A549 (cell line): ENCODE results near the gene BBS9. TPM values are rescaled to one million over a fixed set of nuclear protein-coding genes. Genes with fewer than 3 reads are reported as not detected.

Experiments
- ATAC-seq, 2 experiments: fragments of 200-7000 bp in 1 of 2; fragments of >200 bp in 1 of 2; cut with Nextera tagmentation in 1 of 2; cut with Tn5 transposase in 1 of 2; 3 replicates each; pipeline versions ENCODE4 v1.8.0 to v1.9.1; 2018 to 2020; ENCODE audit warnings: mild to moderate bottlenecking in 1 of 2, moderate library complexity in 1 of 2
- CTCF ChIA-PET: fragments of 300-600 bp; sonication (Branson Sonifier 250); formaldehyde crosslinking; extraction: SDS; loops from one replicate; lab custom pipeline; 2021; ENCODE audit warnings: antibody characterized with exemption, inconsistent platforms; lab: Yijun Ruan, JAX
- POLR2A ChIA-PET: fragments of 350-600 bp; formaldehyde crosslinking; extraction: SDS; loops from one replicate; lab custom pipeline; 2021; ENCODE audit warnings: antibody characterized with exemption, inconsistent platforms; lab: Yijun Ruan, JAX
- DNase-seq, 2 experiments: peaks; one replicate each; pipeline versions ENCODE4 v3.0.0 to v3.0.0-alpha.2; 2011 to 2016; ENCODE audit warnings: low read depth in 1 of 2, low spot score in 1 of 2
- FAIRE-seq: peaks from 2 replicates; lab custom pipeline; 2011; peaks lifted over from hg19 to GRCh38; lab: Jason Lieb, UNC
- H3K27ac ChIP-seq, 2 experiments: fragments of >200 bp; sonication (Bioruptor Twin); formaldehyde crosslinking; 3 replicates each; pipeline ENCODE4 v1.5.1; 2016 to 2017
- H3K4me1 ChIP-seq: fragments of >200 bp; sonication (Bioruptor Twin); formaldehyde crosslinking; 3 replicates; pipeline ENCODE4 v1.6.1; 2016
- H3K4me2 ChIP-seq: fragments of >200 bp; sonication (Bioruptor Twin); formaldehyde crosslinking; 3 replicates; pipeline ENCODE4 v1.6.1; 2016
- H3K4me3 ChIP-seq: fragments of >200 bp; sonication (Bioruptor Twin); formaldehyde crosslinking; 3 replicates; pipeline ENCODE4 v1.5.1; 2016
- H3K9me3 ChIP-seq: fragments of >200 bp; sonication (Bioruptor Twin); formaldehyde crosslinking; 3 replicates; pipeline ENCODE4 v1.6.1; 2016
- BCL3 ChIP-seq: fragments of >200 bp; sonication (Bioruptor Twin); formaldehyde crosslinking; IDR thresholded peaks from 3 replicates; pipeline ENCODE4 v1.6.1; 2016
- CBX2 ChIP-seq: fragments of 200-600 bp; sonication (generic); IDR thresholded peaks from 2 replicates; pipeline ENCODE4 v1.6.1; 2016; ENCODE audit warnings: low read depth, mild to moderate bottlenecking, borderline replicate concordance
- CTCF ChIP-seq: fragments of >200 bp; sonication (Bioruptor Twin); formaldehyde crosslinking; IDR thresholded peaks from 3 replicates; pipeline ENCODE4 v1.5.1; 2016
- E2F6 ChIP-seq: IDR thresholded peaks from 2 replicates; pipeline ENCODE4 v1.6.1; 2012; ENCODE audit warnings: low read depth, borderline replicate concordance
- FOSL2 ChIP-seq, 2 experiments: fragments of 450-650 bp in 1 of 2; fragments of >200 bp in 1 of 2; sonication (Bioruptor Twin) in 1 of 2; formaldehyde crosslinking; IDR thresholded peaks; 2 replicates each; pipeline versions ENCODE4 v1.5.0 to v1.6.1; 2016 to 2020; ENCODE audit warnings: mild to moderate bottlenecking in 1 of 2, moderate library complexity in 1 of 2
- HOXB13 ChIP-seq: fragments of 250-450 bp; sonication (Bioruptor Pico); IDR thresholded peaks from 2 replicates; pipeline ENCODE4 v1.5.0; 2020; ENCODE audit warnings: low read depth, mild to moderate bottlenecking, moderate library complexity
- JUN ChIP-seq, 2 experiments: fragments of >200 bp; sonication (Bioruptor Twin); formaldehyde crosslinking; IDR thresholded peaks; 2 replicates in 1 of 2; 3 replicates in 1 of 2; pipeline ENCODE4 v1.6.1; 2016 to 2017
- MYC ChIP-seq: IDR thresholded peaks from 2 replicates; pipeline ENCODE4 v1.6.1; 2012; ENCODE audit warnings: mild to moderate bottlenecking, inconsistent platforms, low read length, improper control_type of control experiment, borderline replicate concordance
- POLR2A ChIP-seq: IDR thresholded peaks from 2 replicates; pipeline ENCODE4 v1.6.1; 2012; ENCODE audit warnings: mild to moderate bottlenecking, low read length
- POLR2AphosphoS2 ChIP-seq: conservative IDR thresholded peaks from 2 replicates; pipeline ENCODE4 v1.6.1; 2012; ENCODE audit warnings: low read length, improper control_type of control experiment, inconsistent platforms
- RAD21 ChIP-seq, 2 experiments: fragments of >200 bp in 1 of 2; sonication (Bioruptor Twin) in 1 of 2; formaldehyde crosslinking in 1 of 2; IDR thresholded peaks in 1 of 2; conservative IDR thresholded peaks in 1 of 2; 2 replicates in 1 of 2; 3 replicates in 1 of 2; pipeline ENCODE4 v1.6.1; 2012 to 2018; ENCODE audit warnings: inconsistent platforms in 1 of 2
- RCOR1 ChIP-seq: fragments of 150-350 bp; IDR thresholded peaks from 2 replicates; pipeline ENCODE4 v1.6.1; 2014; ENCODE audit warnings: antibody characterized with exemption, low read length, low read depth
- REST ChIP-seq: fragments of 200-600 bp; sonication (generic); IDR thresholded peaks from 2 replicates; pipeline ENCODE4 v1.6.1; 2016; ENCODE audit warnings: antibody characterized with exemption, mild to moderate bottlenecking, moderate library complexity
- ZC3H11A ChIP-seq: fragments of 450-650 bp; IDR thresholded peaks from 2 replicates; pipeline ENCODE4 v1.6.1; 2014; ENCODE audit warnings: antibody characterized with exemption, mild to moderate bottlenecking
- ZFP36 ChIP-seq: fragments of 450-650 bp; IDR thresholded peaks from 2 replicates; pipeline ENCODE4 v1.6.1; 2014; ENCODE audit warnings: borderline replicate concordance; ENCODE audit not compliant: partially characterized antibody
- ZSCAN20 ChIP-seq: fragments of 250-450 bp; sonication (Bioruptor Pico); IDR thresholded peaks from 2 replicates; pipeline ENCODE4 v1.8.0; 2022; ENCODE audit warnings: mild to moderate bottlenecking, moderate library complexity
- WGBS: methylation state at CpG from one replicate; pipeline ENCODE4 v1.1.6; 2017; ENCODE audit errors: missing lambda C conversion rate; 5-methylcytosine and 5-hydroxymethylcytosine counted together
- polyA plus RNA-seq, 4 experiments: library from polyadenylated mRNA; depleted of rRNA in 3 of 4; stranded (reverse); fragments of >200 nt; fragmentation: RNase III in 1 of 4; extraction: RNeasy Plus Mini Kit Qiagen cat#74134 plus additional on column Dnase treatment in 1 of 4; gene quantifications; 2 replicates in 3 of 4; 3 replicates in 1 of 4; pipeline ENCODE4 v1.2.3, GENCODE V29; 2011 to 2017
- TF ChIP-seq, protein P1 (sequence below): fragments of 250-450 bp; sonication (Bioruptor Pico); IDR thresholded peaks from 2 replicates; pipeline ENCODE4 v1.5.0; 2021; ENCODE audit warnings: mild to moderate bottlenecking, moderate library complexity, borderline replicate concordance

Gene BBS9
- polyA plus RNA-seq, 2 of the 4 experiments (the other 2 are of a cell fraction), result 8.3 to 9.1 TPM

DNA sequence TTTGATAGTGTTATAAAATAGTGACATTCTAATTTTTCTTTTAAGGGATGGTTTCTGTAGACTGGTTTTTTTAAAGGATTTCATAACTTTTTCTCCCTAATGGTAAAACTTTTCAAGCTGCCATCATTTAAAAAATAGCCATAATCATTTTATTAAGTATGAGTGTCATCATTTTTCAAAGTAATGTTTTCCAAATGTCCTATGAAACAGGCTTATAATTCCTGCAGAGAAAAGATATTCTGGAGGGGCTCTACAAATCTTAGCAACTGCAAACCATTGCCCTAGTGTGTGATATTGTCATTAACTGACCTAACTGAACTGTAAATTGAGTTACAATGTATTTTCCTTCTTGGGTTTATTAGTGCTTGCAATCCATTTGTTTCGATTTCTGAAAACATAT, 226.0 kb downstream of the BBS9 start:
- DNase-seq (no peak), ATAC-seq (no peak), FAIRE-seq (no peak)
- Histone ChIP-seq H3K4me2 (no peak overlapping the region), H3K4me1 (no peaks in the 10 kb centered on the region), H3K9me3 (no peaks in the 10 kb centered on the region), H3K4me3 (no peak overlapping the region), H3K27ac (no peak overlapping the region)
- POLR2A ChIA-PET, result no interaction called here
- CTCF ChIA-PET, result no interaction called here
- WGBS, result 48% methylated on average over 1 of the region's 1 CpG
- no peak for TF ChIP-seq JUN (IDR thresholded peaks at IDR 0.05)
- TF ChIP-seq ZC3H11A, result no peak
- no peak for TF ChIP-seq POLR2AphosphoS2
- no peak for TF ChIP-seq HOXB13
- no peak for TF ChIP-seq E2F6
- no peak for TF ChIP-seq POLR2A
- TF ChIP-seq, protein P1, sequence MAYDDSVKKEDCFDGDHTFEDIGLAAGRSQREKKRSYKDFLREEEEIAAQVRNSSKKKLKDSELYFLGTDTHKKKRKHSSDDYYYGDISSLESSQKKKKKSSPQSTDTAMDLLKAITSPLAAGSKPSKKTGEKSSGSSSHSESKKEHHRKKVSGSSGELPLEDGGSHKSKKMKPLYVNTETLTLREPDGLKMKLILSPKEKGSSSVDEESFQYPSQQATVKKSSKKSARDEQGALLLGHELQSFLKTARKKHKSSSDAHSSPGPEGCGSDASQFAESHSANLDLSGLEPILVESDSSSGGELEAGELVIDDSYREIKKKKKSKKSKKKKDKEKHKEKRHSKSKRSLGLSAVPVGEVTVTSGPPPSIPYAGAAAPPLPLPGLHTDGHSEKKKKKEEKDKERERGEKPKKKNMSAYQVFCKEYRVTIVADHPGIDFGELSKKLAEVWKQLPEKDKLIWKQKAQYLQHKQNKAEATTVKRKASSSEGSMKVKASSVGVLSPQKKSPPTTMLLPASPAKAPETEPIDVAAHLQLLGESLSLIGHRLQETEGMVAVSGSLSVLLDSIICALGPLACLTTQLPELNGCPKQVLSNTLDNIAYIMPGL (CRISPR knock-in tag), result no peak
- TF ChIP-seq RCOR1, result no peak
- no peak for TF ChIP-seq CBX2
- TF ChIP-seq CTCF, result no peak
- TF ChIP-seq ZSCAN20 (CRISPR knock-in tag), result no peak
- TF ChIP-seq REST, result no peak
- TF ChIP-seq MYC, result no peak
- TF ChIP-seq BCL3, result no peak

DNA sequence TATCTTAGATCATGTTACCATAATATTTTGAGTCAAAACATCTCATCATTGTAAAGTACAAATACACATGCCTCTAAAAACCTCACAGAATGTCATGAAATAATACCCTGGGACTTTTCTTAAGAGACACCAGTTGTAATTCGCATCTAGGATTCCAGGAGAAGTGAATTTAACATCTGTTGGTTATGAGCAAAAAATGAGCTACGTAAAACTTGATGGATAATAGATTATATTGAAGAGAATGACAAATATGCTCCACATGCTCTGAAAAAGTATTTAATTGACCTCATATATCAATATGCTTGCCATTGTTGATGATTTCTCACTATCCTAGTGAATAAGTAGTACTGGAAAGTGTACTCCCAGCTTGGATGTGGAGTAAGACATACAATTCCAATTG, 227.0 kb downstream of the BBS9 start:
- Histone ChIP-seq H3K4me3 (no peak overlapping the region), H3K27ac (no peak overlapping the region), H3K4me2 (no peak overlapping the region), H3K9me3 (no peaks in the 10 kb centered on the region), H3K4me1 (no peaks in the 10 kb centered on the region)
- DNase-seq (no peak), FAIRE-seq (no peak), ATAC-seq (no peak)
- 51% methylated on average over 2 of the region's 2 CpGs for WGBS
- ChIA-PET CTCF (interaction anchor here (1.4 kb wide), 1 partner anchor 345 kb away, joined by 3 read pairs; no protein-coding TSS in a partner anchor), POLR2A (no interaction called here)
- TF ChIP-seq ZFP36 (no peak), RAD21 (conservative IDR thresholded peaks at IDR 0.05 in 1 of 2, IDR thresholded peaks at IDR 0.05 in 1 of 2) (no peak), FOSL2 (IDR thresholded peaks at IDR 0.05) (no peak), FOSL2 (CRISPR knock-in tag; IDR thresholded peaks at IDR 0.05) (no peak)
